Mucosa of rectum (tissue), 2 donors: ENCODE data around the gene DDO.
A peak's percentile ranks its signal among the peaks of the same experiment; 100 is the strongest.

Experiments
- H3K27ac ChIP-seq, 2 donors: one replicate each; pipeline ENCODE4 v1.7.0; 2013; ENCODE audit warnings: inconsistent platforms in 2 of 2, low read depth in 2 of 2, low read length in 2 of 2
- H3K27me3 ChIP-seq, 2 donors: one replicate each; pipeline ENCODE4 v1.7.0; 2013; ENCODE audit warnings: low read length in 2 of 2; ENCODE audit not compliant: control insufficient read depth in 2 of 2, insufficient read depth in 2 of 2
- H3K36me3 ChIP-seq, 2 donors: one replicate each; pipeline ENCODE4 v1.7.0; 2013; ENCODE audit warnings: low read length in 2 of 2; ENCODE audit not compliant: control insufficient read depth in 2 of 2, insufficient read depth in 2 of 2
- H3K4me1 ChIP-seq, 2 donors: one replicate each; pipeline ENCODE4 v1.7.0; 2013; ENCODE audit warnings: low read length in 2 of 2, mild to moderate bottlenecking in 1 of 2; ENCODE audit not compliant: control insufficient read depth in 2 of 2, insufficient read depth in 2 of 2
- H3K4me3 ChIP-seq, 2 donors: one replicate each; pipeline ENCODE4 v1.7.0; 2013; ENCODE audit warnings: low read length in 2 of 2
- H3K9ac ChIP-seq, 2 donors: one replicate each; pipeline ENCODE4 v1.7.0; 2013; ENCODE audit warnings: low read length in 2 of 2, low read depth in 1 of 2, mild to moderate bottlenecking in 1 of 2
- H3K9me3 ChIP-seq, 2 donors: one replicate each; pipeline ENCODE4 v1.7.0; 2013; ENCODE audit warnings: low read length in 2 of 2; ENCODE audit not compliant: control insufficient read depth in 2 of 2
- donor health status: healthy.
- donor health status: Normal muscosa, but diverticular disease.

The DDO gene

GRCh38 chr6:110401585-110402176 lies 13.7 kb downstream of the DDO start:
- no peak overlapping the region for H3K4me3 ChIP-seq
- H3K27me3 ChIP-seq = no peaks in the 10 kb centered on the region
- no peak overlapping the region for H3K9ac ChIP-seq
- H3K36me3 ChIP-seq = no peaks in the 10 kb centered on the region
- H3K4me1 ChIP-seq = no peaks in the 10 kb centered on the region
- H3K27ac ChIP-seq = no peak overlapping the region
- no peaks in the 10 kb centered on the region for H3K9me3 ChIP-seq

GRCh38 chr6:110400208-110400607 lies 15.2 kb downstream of the DDO start:
- Histone ChIP-seq H3K9ac (no peak overlapping the region), H3K27ac (no peak overlapping the region), H3K27me3 (no peaks in the 10 kb centered on the region), H3K4me1 (no peaks in the 10 kb centered on the region), H3K36me3 (no peaks in the 10 kb centered on the region), H3K4me3 (peak overlapping the region in 1 of 2 donors; percentile 10), H3K9me3 (no peaks in the 10 kb centered on the region)

- no peak overlapping the region for H3K9ac ChIP-seq
- no peaks in the 10 kb centered on the region for H3K4me1 ChIP-seq
- H3K9me3 ChIP-seq = no peaks in the 10 kb centered on the region
- H3K36me3 ChIP-seq = no peaks in the 10 kb centered on the region
- H3K27ac ChIP-seq = no peak overlapping the region
- no peaks in the 10 kb centered on the region for H3K27me3 ChIP-seq
- peak overlapping the region; percentile 10 to 20 for H3K4me3 ChIP-seq
Observed at GRCh38 chr6:110399219-110400071, 15.9 kb downstream of the DDO start.

- H3K36me3 ChIP-seq = no peaks in the 10 kb centered on the region
- H3K4me1 ChIP-seq = no peaks in the 10 kb centered on the region
- no peak overlapping the region for H3K27ac ChIP-seq
- no peaks in the 10 kb centered on the region for H3K9me3 ChIP-seq
- no peaks in the 10 kb centered on the region for H3K27me3 ChIP-seq
- no peak overlapping the region for H3K9ac ChIP-seq
- H3K4me3 ChIP-seq = no peak overlapping the region
Observed at GRCh38 chr6:110398778-110399177, 16.6 kb downstream of the DDO start.

- H3K36me3 ChIP-seq = no peaks in the 10 kb centered on the region
- no peak overlapping the region for H3K4me3 ChIP-seq
- no peaks in the 10 kb centered on the region for H3K9me3 ChIP-seq
- H3K27me3 ChIP-seq = no peaks in the 10 kb centered on the region
- H3K27ac ChIP-seq = no peak overlapping the region
- no peak overlapping the region for H3K9ac ChIP-seq
- no peaks in the 10 kb centered on the region for H3K4me1 ChIP-seq
Observed at GRCh38 chr6:110395221-110395620, 20.2 kb downstream of the DDO start.

- Histone ChIP-seq H3K4me1 (no peaks in the 10 kb centered on the region), H3K36me3 (no peaks in the 10 kb centered on the region), H3K27me3 (no peaks in the 10 kb centered on the region), H3K9me3 (no peaks in the 10 kb centered on the region), H3K9ac (no peak overlapping the region), H3K4me3 (no peak overlapping the region), H3K27ac (no peak overlapping the region)
Observed at GRCh38 chr6:110394409-110394808, 21.0 kb downstream of the DDO start.

GRCh38 chr6:110392727-110393126 lies 22.6 kb downstream of the DDO start:
- H3K27me3 ChIP-seq = no peaks in the 10 kb centered on the region

GRCh38 chr6:110390404-110390803 lies 25.0 kb downstream of the DDO start:
- H3K27ac ChIP-seq = no peak overlapping the region

More at GRCh38 chr6:110392727-110393126, 22.6 kb downstream of the DDO start:
- no peak overlapping the region for H3K4me3 ChIP-seq
- H3K36me3 ChIP-seq = no peaks in the 10 kb centered on the region
- H3K27ac ChIP-seq = no peak overlapping the region
- no peaks in the 10 kb centered on the region for H3K9me3 ChIP-seq
- H3K4me1 ChIP-seq = no peaks in the 10 kb centered on the region
- H3K9ac ChIP-seq = no peak overlapping the region

GRCh38 chr6:110389689-110390382 lies 25.5 kb downstream of the DDO start:
- H3K27ac ChIP-seq = no peak overlapping the region
- H3K27me3 ChIP-seq = no peaks in the 10 kb centered on the region
- no peaks in the 10 kb centered on the region for H3K9me3 ChIP-seq
- no peak overlapping the region for H3K4me3 ChIP-seq
- H3K9ac ChIP-seq = no peak overlapping the region
- H3K36me3 ChIP-seq = no peaks in the 10 kb centered on the region
- no peaks in the 10 kb centered on the region for H3K4me1 ChIP-seq

More at GRCh38 chr6:110390404-110390803, 25.0 kb downstream of the DDO start:
- no peaks in the 10 kb centered on the region for H3K27me3 ChIP-seq
- no peak overlapping the region for H3K9ac ChIP-seq
- H3K36me3 ChIP-seq = no peaks in the 10 kb centered on the region
- no peaks in the 10 kb centered on the region for H3K4me1 ChIP-seq
- H3K9me3 ChIP-seq = no peaks in the 10 kb centered on the region
- no peak overlapping the region for H3K4me3 ChIP-seq

- no peaks in the 10 kb centered on the region for H3K9me3 ChIP-seq
- H3K4me3 ChIP-seq = no peak overlapping the region
- H3K27ac ChIP-seq = no peak overlapping the region
- no peaks in the 10 kb centered on the region for H3K36me3 ChIP-seq
- H3K4me1 ChIP-seq = no peaks in the 10 kb centered on the region
- no peak overlapping the region for H3K9ac ChIP-seq
- H3K27me3 ChIP-seq = no peaks in the 10 kb centered on the region
Observed at GRCh38 chr6:110387986-110388385, 27.4 kb downstream of the DDO start.
